Ovary (tissue), 9 donors: ENCODE data around the gene MBNL2. TPM values are rescaled to one million over a fixed set of nuclear protein-coding genes. Genes with fewer than 3 reads are reported as not detected.

Source experiments
- DNase-seq, 5 donors: peaks; one replicate each; pipeline ENCODE4 v3.0.0-alpha.2; 2019 to 2020
- H3K27ac ChIP-seq, 2 donors: fragments of 200-600 bp; one replicate each; pipeline versions ENCODE4 v1.5.1 to v1.8.0; 2019 to 2022
- H3K27me3 ChIP-seq: fragments of 200-600 bp; one replicate; pipeline ENCODE4 v1.8.0; 2022
- H3K36me3 ChIP-seq: fragments of 200-600 bp; sonication (generic); one replicate; pipeline ENCODE4 v1.5.1; 2019
- H3K4me1 ChIP-seq: one replicate; pipeline ENCODE4 v1.8.1; 2013; ENCODE audit warnings: mild to moderate bottlenecking, moderate library complexity; ENCODE audit not compliant: insufficient read depth
- H3K4me3 ChIP-seq: fragments of 200-600 bp; sonication (generic); one replicate; pipeline ENCODE4 v1.5.1; 2017
- H3K9me3 ChIP-seq, 2 donors: fragments of 200-600 bp in 1 of 2; sonication (generic) in 1 of 2; one replicate each; pipeline versions ENCODE4 v1.5.1 to v1.8.1; 2013 to 2019; ENCODE audit warnings: mild to moderate bottlenecking in 1 of 2, moderate library complexity in 1 of 2
- CTCF ChIP-seq, 3 donors: fragments of 450-650 bp in 2 of 3; fragments of 200-600 bp in 1 of 3; IDR thresholded peaks; one replicate each; pipeline versions ENCODE4 v1.5.1 to v1.8.0; 2016 to 2022; ENCODE audit warnings: antibody characterized with exemption in 3 of 3, mild to moderate bottlenecking in 1 of 3
- EP300 ChIP-seq: sonication (generic); formaldehyde crosslinking; IDR thresholded peaks from one replicate; pipeline ENCODE4 v1.6.1; 2017; ENCODE audit warnings: antibody characterized with exemption
- POLR2A ChIP-seq: fragments of 450-650 bp; IDR thresholded peaks from one replicate; pipeline ENCODE4 v1.6.1; 2017; ENCODE audit warnings: antibody characterized with exemption, mild to moderate bottlenecking, moderate library complexity
- WGBS, 3 donors: extraction: QIAGEN DNeasy Blood & Tissue Kit in 1 of 3; methylation state at CpG; one replicate each; pipeline versions ENCODE4 v1.1.5 to v1.1.7; 2013 to 2017; 5-methylcytosine and 5-hydroxymethylcytosine counted together
- intact Hi-C, 4 donors: fragments of 100-400 bp; cut with DNase I; formaldehyde crosslinking; loops; one replicate each; pipeline versions ENCODE4 v1.11.0 to v1.15.1; 2022 to 2023
- polyA plus RNA-seq, 2 donors: library from polyadenylated mRNA; stranded (reverse); fragments of 200-250 nt in 1 of 2; fragments of 350-450 nt in 1 of 2; fragmentation: Illumina TruSeq in 1 of 2; extraction: RNeasy Lipid Tissue Mini Kit (QIAGEN cat#74804) in 1 of 2; gene quantifications; one replicate each; pipeline ENCODE4 v1.2.3, GENCODE V29; 2013 to 2014
- total RNA-seq, 7 donors: library from RNA; depleted of rRNA in 2 of 7; stranded (reverse); fragments of >200 nt in 2 of 7; fragmentation: NEBNext Ultra II Directional in 3 of 7; extraction: Animal tissue kit (Norgen Biotek cat#: 25700) in 3 of 7; gene quantifications; one replicate each; pipeline versions ENCODE4 v1.1.0 to v1.2.4, GENCODE V29; 2016 to 2023
- donor health status: DM: no; HTN: no; CAD: no; lungs with moderate emphysema.
- donor health status: DM: no; HTN: no; CAD: no.
- donor health status: Bipolar disorder and iron deficiency.
- donor health status: DM: yes; HTN: yes; CAD: no.
- donor health status: DM: no; HTN: no; CAD: no.
- donor health status: DM: yes; HTN: yes; CAD: no.

Gene MBNL2
- total and polyA plus RNA-seq, 9 donors = 43.7 to 110 (median 92.1) TPM

GRCh38 chr13:97341135-97341534, 119.0 kb downstream of the MBNL2 start:
- DNase-seq = no peak
- intact Hi-C loops = loop anchor here in 2 of 4 donors (5.0 kb wide), 1 partner anchor 119 kb away; the partner anchor contains the start of gene MBNL2 (in 2 of the 2)
- 85 to 95% (median 89%) methylated on average over 1 of the region's 1 CpG for WGBS, 3 donors
- H3K4me1 ChIP-seq = peaks cover 10% of the 10 kb centered on the region
- no peaks in the 10 kb centered on the region for H3K36me3 ChIP-seq
- no peak overlapping the region for H3K4me3 ChIP-seq
- H3K9me3 ChIP-seq = no peaks in the 10 kb centered on the region
- TF ChIP-seq EP300 (no peak), CTCF (IDR thresholded peaks at IDR 0.05) (no peak), POLR2A (no peak)
- no peaks in the 10 kb centered on the region for H3K27me3 ChIP-seq
- no peak overlapping the region for H3K27ac ChIP-seq

- H3K9me3 ChIP-seq = no peaks in the 10 kb centered on the region
- H3K4me3 ChIP-seq = no peak overlapping the region
- intact Hi-C loops = loop anchor here in 2 of 4 donors (5.0 kb wide), 1 partner anchor 120 kb away; the partner anchor contains the start of gene MBNL2 (in 2 of the 2)
- no peak overlapping the region for H3K27ac ChIP-seq
- peaks cover 10% of the 10 kb centered on the region for H3K4me1 ChIP-seq
- H3K27me3 ChIP-seq = no peaks in the 10 kb centered on the region
- H3K36me3 ChIP-seq = no peaks in the 10 kb centered on the region
- no peak for DNase-seq
- 86 to 88% (median 86%) methylated on average over 2 of the region's 2 CpGs for WGBS, 3 donors
- TF ChIP-seq POLR2A (no peak), EP300 (no peak)
Observed at GRCh38 chr13:97342136-97342535, 120.0 kb downstream of the MBNL2 start.

GRCh38 chr13:97342936-97343335, 120.8 kb downstream of the MBNL2 start:
- intact Hi-C loops = loop anchor here in 2 of 4 donors (5.0 kb wide), 1 partner anchor 121 kb away; the partner anchor contains the start of gene MBNL2 (in 2 of the 2)

GRCh38 chr13:97344265-97345175, 122.4 kb downstream of the MBNL2 start:
- intact Hi-C loops = loop anchor here in 3 of 4 donors (5.0 kb wide), 2 partner anchors 122 to 232 kb away; partner anchors contain the start of gene MBNL2 (in 2 of the 3)
- Histone ChIP-seq H3K4me3 (no peak overlapping the region), H3K4me1 (peaks cover 4% of the 10 kb centered on the region), H3K9me3 (no peaks in the 10 kb centered on the region), H3K36me3 (no peaks in the 10 kb centered on the region), H3K27me3 (no peaks in the 10 kb centered on the region), H3K27ac (no peak overlapping the region)
- DNase-seq = peak; percentile 35 to 74 (median 62)
- TF ChIP-seq EP300 (no peak), POLR2A (no peak), CTCF (IDR thresholded peaks at IDR 0.05) (peak in 2 of 3 donors; percentile 55 to 58)
- 42 to 46% (median 44%) methylated on average over 5 of the region's 5 CpGs for WGBS, 3 donors

More at GRCh38 chr13:97342936-97343335, 120.8 kb downstream of the MBNL2 start:
- Histone ChIP-seq H3K4me1 (peaks cover 10% of the 10 kb centered on the region), H3K27me3 (no peaks in the 10 kb centered on the region), H3K27ac (no peak overlapping the region), H3K9me3 (no peaks in the 10 kb centered on the region), H3K36me3 (no peaks in the 10 kb centered on the region), H3K4me3 (no peak overlapping the region)
- TF ChIP-seq EP300 (no peak), POLR2A (no peak), CTCF (IDR thresholded peaks at IDR 0.05) (no peak)
- DNase-seq = no peak
- WGBS, 3 donors = 87 to 96% (median 91%) methylated on average over 8 of the region's 8 CpGs
